Left renal pelvis (tissue), 4 donors: ENCODE data around the gene HPN. TPM values are rescaled to one million over a fixed set of nuclear protein-coding genes. Genes with fewer than 3 reads are reported as not detected.
"Not testable (repeated sequence)": the region's sequence is repeated elsewhere in the genome, so short reads cannot be mapped to it uniquely, and the experiment has no call there.

Experiments used
- DNase-seq, 4 donors: peaks; one replicate each; pipeline ENCODE4 v3.0.0-alpha.2; 2013; ENCODE audit warnings: low read depth in 4 of 4, low spot score in 3 of 4
- polyA plus RNA-seq, 4 donors: library from polyadenylated mRNA; unstranded; fragments of 120-200 nt; gene quantifications; one replicate each; pipeline ENCODE4 v1.2.1, GENCODE V29; 2013; ENCODE audit not compliant: insufficient read length in 4 of 4

HPN gene
- polyA plus RNA-seq, 4 donors, result 2.6 to 118 (median 79.0) TPM

DNA sequence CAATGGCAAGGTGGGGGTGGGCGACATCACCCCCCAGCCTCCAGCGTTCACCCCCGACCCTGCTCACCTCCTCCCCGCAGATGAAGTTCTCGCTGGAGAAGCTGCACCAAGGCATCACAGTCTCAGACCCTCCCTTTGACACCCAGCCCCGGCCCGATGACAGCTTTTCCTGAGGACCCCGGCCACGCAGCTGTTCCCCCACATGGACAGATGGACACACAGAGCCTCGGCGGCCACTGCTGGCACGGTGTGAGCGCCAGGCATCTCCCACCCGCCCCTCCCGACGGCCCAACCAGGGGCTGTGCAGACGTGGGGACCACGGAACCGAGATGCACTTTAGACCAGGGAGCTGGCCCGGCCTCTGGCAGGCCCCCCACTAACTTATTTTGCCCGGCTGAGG is 15.6 kb upstream of the HPN start:
- no peak for DNase-seq

DNA sequence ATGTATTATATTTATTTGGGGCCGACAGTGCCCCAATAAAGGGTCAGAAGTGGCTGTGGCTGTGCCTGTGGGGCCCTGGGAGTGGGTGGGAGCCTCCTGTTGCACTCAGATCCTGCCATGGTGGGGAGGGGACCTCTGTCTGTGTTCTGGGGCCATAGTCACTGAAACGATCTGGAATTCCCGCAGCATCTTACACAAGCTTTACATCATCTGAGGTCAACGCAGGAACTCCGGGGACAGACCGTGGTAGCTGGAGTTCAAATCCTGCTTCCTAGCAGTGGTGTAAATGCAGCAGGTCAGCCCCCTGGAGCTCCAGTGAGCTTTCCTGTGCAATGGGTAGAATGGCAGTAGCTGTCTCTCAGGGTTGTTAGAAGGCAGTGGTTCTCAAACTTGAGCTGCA is 15.1 kb upstream of the HPN start:
- no peak for DNase-seq

DNA sequence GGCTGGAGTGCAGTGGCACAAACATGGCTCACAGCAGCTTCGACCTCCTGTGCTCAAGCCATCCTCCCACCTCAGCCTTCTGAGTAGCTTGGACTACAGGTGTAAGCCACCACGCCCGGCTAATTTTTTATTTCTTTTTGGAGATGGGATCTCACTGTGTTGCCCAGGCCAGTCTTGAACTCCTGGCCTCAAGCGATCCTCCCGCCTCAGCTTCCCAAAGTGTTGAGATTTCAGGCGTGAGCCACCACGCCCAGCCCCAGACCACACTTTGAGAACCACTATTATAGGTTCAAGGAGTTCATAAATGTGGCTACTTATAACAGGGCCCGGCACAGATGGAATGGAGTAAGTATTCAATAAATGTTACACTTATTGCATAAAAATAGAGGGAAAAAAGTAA is 14.5 kb upstream of the HPN start:
- DNase-seq, result no peak

DNA sequence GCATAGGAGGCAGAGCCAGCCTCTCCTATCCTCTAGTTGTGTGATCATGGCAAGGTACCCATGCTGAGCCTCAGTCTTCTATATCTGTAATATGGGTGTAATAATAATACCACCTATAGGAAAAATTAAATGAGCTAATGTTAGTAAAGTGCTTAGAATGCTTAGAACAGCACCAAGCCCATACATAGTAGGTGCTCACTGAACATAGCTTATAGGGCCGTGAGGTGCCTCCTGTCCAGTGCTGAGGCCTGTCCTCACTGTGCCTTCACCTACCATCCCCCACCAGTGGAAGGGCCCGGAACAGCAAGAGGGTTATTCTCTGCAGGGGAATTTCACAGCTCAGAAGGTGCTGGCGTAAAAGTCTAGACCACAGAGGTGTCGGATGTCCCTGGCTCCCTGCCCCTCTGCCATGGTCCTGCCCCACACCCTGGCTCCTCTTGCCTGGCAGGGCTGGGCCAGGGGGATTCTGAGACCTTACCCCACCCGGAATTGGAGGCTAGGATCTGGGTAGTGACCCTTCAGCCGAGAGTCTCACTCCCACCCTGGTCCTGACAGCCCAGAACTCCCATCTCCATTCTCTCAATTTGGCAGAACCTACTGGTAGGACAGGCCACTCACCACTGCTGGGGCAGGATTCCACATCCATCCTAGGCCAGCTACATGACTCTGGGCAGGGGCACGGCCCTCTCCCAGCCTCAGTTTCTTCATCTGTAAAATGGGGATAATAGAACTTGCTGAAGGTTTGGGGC is 13.5 kb upstream of the HPN start:
- DNase-seq, result no peak

DNA sequence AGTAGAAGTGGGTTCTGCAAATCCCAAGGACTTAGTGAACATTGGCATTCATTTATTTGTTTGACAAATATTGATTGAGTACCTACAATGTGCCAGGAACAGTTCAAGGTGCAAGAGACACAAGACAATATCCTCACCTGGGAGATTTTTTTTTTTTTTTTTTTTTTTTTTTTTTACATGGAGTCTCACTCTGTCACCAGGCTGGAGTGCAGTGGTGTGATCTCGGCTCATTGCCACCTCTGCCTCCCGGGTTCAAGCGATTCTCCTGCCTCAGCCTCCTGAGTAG is 13.0 kb upstream of the HPN start:
- not testable (repeated sequence) for DNase-seq

DNA sequence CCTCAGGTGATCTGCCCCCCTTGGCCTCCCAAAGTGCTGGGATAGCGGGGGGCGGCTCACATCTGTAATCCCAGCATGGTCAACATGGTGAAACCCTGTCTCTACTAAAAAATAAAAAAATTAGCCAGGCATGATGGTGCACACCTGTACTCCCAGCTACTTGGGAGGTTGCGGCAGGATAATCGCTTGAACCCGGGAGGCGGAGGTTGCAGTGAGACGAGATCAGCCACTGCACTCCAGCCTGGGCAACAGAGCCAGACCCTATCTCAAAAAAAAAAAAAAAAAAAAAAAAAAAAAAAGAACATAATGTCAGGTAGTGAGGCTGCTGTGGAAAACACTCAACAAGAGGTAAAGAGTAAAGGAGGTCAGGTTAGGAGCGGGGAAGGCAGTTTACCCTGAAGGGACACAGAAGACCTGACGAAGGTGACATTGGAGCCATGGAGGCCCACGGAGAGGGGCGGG is 12.2 kb upstream of the HPN start:
- not testable (repeated sequence) for DNase-seq

DNA sequence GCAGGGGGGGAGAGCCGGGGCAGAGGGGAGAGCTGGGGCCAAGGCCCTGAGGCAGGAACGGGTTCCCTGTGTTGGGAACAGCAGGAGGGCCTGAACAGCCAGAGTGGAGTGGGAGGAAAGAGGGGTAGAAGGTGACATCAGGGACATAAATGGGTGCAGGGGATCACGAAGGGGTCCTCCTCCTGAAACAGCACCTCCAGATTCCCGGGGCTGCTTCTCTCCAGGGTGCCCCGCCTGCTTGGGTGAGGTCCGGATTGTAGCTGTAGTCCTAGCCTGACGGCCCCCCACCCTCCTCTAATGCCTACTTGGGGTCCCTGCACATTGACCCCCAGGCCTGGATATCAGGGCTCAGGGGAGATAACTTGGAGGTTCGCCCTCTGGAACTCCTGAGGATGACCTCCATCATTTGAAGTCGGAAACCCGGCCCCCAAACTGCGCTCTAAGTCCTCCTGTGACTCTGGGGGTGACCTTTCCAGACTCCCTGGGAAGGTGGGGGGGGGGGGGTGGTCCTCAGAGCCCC is 11.7 kb upstream of the HPN start:
- DNase-seq, result no peak

DNA sequence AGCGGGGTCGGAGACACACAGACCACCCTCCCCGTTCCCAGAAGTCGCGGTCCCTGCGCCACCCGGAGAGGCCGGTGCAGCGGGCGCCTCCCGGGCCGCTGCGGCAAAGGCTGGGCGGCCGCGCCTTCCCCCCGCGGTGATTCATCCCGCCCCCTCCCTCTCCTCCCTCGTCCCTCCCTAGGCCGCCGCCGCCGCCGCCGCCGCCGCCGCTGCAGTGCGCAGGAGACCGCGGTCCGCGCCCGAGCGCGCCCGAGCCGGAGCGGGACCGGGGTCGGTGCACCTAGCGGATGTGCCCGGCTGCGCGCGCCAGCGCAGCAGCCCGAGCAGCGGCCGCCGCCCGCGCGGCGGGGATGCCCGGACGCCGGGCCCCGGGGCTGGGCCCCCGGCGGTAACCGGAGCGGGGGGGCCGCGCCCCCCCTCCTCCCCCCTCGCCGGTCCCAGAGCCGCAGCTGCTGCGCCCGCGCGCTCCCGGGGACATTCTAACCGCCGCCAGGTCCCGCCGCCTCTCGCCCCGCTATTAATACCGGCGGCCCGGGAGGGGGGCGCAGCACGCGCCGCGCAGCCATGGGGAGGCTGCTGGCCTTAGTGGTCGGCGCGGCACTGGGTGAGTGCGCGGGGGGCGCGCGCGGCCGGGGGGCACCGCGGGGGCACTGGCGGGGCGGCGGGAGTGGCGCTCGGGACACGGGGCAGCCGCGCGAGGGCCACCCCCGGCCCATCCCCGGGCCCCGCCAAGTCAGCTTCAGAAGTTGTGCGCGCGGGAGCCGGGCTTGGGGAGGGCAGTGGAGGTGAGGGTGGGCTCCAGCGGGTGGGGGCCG is 11.1 kb upstream of the HPN start, which contains the start of gene SCN1B:
TSS of gene SCN1B (plus strand) at position 214 of the 815 bp plus-strand sequence. CDS start at position 565, 351 bp downstream.
- DNase-seq, result no peak

DNA sequence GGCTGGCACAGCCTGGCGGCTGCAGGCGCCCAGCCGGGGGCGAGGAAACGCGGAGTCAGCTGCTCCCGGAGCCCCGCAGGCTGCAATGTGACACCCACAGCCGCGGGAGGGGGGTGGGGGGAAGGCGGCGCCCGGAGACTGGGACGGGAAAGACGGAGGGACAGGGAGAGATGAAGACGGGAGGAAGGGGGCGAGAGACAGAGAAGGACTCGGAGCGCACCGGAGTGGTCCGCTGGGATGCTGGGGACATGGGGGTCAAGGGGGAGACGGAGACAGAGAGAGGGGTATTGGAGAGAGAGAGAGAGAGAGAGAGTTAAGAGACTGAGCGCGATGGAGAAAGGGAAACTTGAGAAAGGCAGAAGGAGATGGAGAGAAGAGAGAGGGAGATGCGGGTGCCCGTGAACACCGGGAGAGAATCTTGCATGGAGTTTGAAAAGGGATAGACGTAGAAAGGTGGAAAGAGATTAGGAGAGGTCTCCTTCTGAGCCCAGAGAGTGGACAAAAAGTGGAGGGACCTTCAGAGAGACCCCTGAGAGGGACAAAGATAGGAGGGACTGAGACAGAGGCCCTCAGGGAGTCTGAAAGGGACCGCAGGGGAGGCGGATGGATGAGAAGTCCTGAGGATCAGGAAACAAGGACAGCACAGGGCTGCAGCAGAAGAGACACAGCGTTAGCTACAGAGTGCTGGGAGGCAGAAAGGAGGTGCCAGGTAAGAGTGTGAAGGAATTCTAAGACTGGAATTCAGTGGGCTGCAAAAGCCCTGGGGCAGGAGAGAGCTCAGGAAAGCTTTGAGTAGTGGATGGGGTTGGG is 10.2 kb upstream of the HPN start:
- no peak for DNase-seq

DNA sequence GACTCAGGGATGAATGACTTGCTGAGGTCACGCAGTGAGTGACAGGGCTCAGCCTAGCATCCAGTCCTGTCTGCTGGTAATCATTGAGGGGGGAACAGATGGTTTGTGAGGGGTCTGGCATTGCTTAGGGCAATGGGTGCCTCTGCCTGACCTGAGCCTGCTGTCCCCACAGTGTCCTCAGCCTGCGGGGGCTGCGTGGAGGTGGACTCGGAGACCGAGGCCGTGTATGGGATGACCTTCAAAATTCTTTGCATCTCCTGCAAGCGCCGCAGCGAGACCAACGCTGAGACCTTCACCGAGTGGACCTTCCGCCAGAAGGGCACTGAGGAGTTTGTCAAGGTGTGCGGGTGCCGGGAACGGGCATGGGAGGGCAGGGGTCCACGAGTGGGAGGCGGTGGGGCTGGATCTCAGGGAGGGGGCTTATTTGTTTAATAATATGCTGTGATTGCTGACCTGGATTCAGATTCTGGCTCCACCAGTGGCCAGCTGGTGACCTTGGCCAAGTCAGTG is 9.1 kb upstream of the HPN start:
- DNase-seq, result no peak

DNA sequence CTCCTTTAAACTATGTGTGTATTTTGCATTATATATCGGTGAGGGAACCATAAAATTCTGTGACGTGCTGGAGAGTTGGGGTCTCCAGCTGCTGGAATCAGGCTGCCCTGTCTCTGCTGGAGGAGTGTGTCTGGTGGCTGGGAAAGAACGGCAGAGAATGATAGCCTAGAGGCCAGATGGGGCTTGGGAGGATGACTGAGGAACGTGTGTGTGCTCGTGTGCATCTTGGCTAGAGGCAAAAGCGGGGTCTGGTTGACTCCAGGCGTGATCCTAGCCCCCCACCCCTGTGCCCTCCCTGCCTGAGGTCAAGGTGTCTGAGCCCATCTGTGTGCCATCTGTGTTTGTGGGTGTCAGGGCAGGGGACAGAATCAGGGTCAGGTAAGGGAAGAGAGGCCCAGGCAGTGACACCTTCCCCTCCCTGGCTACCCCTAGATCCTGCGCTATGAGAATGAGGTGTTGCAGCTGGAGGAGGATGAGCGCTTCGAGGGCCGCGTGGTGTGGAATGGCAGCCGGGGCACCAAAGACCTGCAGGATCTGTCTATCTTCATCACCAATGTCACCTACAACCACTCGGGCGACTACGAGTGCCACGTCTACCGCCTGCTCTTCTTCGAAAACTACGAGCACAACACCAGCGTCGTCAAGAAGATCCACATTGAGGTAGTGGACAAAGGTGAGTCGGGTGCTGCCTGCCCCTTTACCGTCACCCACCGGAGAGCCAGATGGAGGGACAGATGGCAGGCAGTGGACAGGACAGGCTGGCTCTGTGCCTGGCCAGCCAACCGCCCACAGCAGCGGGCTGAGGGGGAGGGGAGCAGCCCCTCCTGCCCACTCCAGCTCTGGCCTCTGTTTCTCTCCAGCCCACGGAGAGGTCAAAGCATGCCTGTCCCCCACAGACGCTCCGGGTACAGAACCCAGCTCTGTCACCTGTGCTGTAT is 8.2 kb upstream of the HPN start:
- DNase-seq, result no peak

DNA sequence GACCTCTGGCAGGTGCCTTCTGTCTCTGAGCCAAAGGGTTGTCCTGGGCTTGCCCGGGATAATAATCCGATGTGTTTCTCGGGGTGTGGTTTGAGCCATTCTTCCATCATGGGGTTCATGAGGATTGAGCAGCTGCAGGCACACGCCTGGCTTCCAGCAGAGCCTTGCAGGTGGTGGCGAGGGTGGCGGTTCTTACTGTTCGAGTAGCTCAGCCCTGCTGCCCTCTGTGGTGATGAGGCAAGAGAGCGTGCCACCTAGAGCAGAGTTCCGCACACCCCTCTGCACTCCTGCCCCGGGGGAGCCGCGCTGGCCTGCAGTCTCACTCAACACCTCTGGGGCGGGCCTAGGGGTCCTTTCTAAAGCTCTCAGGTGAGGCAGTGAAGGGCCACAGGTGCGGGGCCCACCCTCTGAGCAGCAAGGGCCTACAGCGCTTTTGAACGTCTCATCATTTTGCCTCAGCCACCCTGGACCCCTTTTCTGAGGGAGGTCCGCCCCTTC is 7.5 kb upstream of the HPN start:
- no peak for DNase-seq

DNA sequence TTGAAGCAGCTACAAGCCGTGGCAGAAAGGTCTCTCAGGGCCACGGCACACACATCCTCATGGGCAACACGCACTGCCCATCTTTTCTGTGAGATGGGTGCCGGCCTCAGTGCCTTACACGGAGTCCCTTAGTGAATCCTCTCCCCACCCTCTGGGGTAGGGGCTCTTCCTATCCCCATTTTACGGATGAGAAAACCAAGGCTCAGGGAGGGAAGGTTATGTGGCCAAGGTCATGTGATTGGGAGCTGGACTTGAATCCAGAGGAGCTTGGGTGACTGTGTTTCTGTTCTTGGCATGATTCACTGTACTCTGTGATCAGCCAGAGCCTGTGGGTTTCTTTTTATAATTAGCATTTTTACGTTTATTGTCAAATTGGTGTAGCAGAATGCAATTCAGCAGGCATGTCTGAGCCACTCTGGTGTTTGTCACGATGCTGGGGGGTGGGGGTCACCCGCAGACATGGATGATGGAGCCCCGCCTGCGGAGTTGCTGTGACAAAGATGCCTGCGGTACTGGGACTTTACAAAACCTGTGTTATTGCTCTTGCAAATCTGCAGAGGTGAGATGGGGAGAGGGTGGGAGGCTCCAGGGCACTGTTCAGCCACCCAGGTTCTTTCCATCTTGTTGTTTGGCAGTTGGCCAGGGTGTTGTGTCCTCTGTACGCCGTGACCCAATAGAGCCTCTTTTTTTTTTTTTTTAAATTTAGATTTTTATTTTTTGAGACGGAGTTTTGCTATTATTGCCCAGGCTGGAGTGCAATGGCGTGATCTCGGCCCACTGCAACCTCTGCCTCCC is 6.7 kb upstream of the HPN start:
- DNase-seq, result no peak

DNA sequence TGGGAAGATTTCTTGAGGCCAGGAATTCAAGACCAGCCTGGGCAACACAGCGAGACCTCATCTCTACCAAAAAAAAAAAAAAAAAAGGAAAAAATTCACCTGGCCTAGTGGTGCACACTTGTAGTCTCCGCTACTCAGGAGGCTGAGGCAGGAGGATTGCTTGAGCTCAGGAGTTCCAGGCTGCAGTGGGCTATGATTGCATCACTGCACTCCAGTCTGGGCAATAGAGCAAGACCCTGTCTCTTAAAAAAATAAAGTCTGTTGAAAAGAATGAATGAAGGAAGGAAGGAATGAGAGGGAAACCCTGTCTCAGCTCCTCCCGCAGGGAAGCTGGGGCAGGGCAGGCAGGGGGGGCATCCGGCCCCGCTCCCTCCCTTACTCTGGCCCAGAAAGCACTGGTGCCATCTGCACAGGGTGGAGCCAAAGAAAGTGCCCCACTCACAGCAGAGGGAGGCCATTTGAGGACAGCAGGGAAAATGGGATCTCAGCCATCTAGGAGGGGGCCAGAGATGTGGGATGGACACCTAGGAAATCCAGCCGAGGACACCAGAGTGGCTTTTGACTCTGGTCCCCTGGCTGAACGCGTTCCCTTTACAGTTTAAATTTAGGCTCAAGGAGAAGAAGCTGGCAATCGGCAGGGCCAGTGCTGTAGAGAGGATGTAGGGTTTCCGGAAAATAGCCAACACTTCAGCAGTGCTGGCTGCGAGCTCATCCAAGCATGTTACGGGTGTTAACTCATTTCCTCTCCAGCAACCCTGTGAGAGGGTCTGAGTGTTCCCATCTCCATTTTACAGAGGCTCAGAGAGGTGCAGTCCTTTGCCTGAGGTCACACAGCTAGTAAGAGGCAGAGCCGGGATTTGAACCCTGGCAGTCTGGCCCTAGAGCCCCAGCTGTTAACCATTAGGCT is 3.6 kb upstream of the HPN start:
- no peak for DNase-seq

DNA sequence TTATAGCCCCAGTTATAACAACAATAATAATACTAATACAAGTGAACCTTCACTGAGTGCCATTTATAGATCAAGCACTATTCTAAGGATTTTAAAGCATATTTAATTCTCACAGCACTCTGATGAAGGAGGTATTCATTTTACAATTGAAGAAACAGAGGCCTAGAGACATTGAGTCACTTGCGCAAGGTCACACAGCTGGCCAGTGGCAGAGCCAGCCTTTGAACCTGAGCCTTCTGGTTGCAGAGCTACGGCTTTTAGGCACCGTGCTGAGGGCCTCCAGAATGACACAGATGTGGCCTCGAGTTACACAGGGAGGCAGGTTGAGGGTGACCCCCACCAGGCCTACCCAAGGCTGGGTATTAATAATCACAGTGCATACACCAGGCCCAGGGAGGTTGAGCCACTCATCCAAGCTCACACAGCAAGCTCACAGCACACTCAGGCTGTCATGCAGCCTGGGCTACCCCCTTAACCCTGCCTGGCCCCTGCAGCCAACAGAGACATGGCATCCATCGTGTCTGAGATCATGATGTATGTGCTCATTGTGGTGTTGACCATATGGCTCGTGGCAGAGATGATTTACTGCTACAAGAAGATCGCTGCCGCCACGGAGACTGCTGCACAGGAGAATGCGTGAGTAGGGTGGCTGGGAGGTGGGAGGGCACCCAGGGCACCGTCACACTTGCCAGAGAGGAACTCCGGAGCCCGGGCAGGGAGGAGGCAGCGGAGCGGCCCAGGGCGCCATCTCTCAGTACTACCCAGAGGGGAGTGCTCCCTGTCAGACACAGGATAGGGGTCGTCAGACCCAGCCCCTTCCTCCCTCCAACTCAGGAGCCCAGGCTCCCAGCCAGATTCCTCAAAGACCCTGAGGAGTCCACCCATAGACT is 2.7 kb upstream of the HPN start:
- DNase-seq, result no peak

DNA sequence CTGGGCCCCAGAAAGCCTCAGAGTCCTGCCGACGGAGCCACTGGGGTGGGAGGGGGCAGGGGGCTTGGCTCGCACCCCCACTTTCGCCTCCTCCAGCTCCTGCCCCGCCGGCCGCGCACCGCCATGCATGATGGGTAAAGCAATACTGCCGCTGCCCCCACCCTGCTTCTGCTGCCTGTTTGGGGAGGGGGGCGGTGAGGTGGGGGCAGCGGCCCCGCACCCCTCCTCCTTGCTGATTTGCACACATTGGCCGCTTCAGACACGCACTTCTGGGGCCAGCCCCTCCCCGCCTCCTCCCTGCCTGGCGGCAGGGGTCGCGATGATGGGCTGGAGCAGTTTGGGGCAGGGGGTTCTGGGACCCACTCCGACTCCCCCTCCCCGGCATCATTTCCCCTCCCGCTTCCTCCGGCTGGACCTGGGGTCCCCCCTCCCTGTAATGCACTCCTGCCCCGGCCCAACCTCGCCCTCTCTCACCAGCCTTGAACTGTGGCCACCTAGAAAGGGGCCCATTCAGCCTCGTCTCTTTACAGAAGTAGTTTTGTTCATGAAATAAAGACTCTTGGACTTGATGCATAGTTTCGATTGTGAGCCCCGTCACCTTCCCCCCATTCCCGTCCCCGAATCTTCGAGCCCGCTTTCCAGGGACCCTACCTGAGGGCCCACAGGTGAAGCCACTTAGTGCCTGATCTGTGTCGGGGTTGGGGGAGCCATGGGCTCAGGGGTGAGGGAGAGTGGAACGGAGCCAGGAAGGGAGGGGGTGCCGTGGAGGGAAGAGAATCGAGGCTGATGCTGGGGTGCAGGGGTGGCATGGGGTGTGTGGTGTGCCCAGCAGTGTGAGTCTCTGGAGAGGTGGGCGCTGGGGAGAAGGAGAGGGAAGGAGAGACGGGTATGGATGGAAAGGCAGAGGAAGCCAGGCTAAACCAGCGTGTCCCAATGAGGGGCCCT is 1.4 kb upstream of the HPN start:
- DNase-seq, result no peak
